Progenitor cell of endocrine pancreas (in vitro differentiated cells): ENCODE measurements around the gene PDP2. TPM values are rescaled to one million over a fixed set of nuclear protein-coding genes. Genes with fewer than 3 reads are reported as not detected.

ENCODE experiments used
- DNase-seq: peaks from one replicate; pipeline ENCODE4 v3.0.0; 2021; ENCODE audit warnings: low spot score; ENCODE audit not compliant: unreplicated experiment
- H3K27ac Mint-ChIP-seq: 2 replicates; pipeline ENCODE4 v1.8.0; 2021; ENCODE audit warnings: mild to moderate bottlenecking, moderate library complexity, mixed read lengths
- H3K27me3 Mint-ChIP-seq: 2 replicates; pipeline ENCODE4 v1.8.0; 2021; ENCODE audit warnings: mixed read lengths
- H3K36me3 Mint-ChIP-seq: 2 replicates; pipeline ENCODE4 v1.8.0; 2022; ENCODE audit warnings: mixed read lengths; ENCODE audit not compliant: insufficient read depth
- H3K4me1 Mint-ChIP-seq: 2 replicates; pipeline ENCODE4 v1.8.0; 2021; ENCODE audit warnings: low read depth, mixed read lengths
- H3K4me3 Mint-ChIP-seq: 2 replicates; pipeline ENCODE4 v1.8.0; 2021; ENCODE audit warnings: low read depth, mild to moderate bottlenecking, moderate library complexity, mixed read lengths
- H3K9me3 Mint-ChIP-seq: 2 replicates; pipeline ENCODE4 v1.8.0; 2021; ENCODE audit warnings: low read depth, mixed read lengths
- CTCF ChIP-seq: fragments of 200-600 bp; sonication (generic); IDR thresholded peaks from one replicate; pipeline ENCODE4 v1.5.0; 2021; ENCODE audit warnings: antibody characterized with exemption, mild to moderate bottlenecking; ENCODE audit not compliant: unreplicated experiment
- total RNA-seq: library from RNA; stranded (reverse); gene quantifications from 2 replicates; pipeline ENCODE4 v1.2.1, GENCODE V29; 2021

The PDP2 gene
- total RNA-seq, 1 donor from 2014 or later = 17.0 TPM

DNA sequence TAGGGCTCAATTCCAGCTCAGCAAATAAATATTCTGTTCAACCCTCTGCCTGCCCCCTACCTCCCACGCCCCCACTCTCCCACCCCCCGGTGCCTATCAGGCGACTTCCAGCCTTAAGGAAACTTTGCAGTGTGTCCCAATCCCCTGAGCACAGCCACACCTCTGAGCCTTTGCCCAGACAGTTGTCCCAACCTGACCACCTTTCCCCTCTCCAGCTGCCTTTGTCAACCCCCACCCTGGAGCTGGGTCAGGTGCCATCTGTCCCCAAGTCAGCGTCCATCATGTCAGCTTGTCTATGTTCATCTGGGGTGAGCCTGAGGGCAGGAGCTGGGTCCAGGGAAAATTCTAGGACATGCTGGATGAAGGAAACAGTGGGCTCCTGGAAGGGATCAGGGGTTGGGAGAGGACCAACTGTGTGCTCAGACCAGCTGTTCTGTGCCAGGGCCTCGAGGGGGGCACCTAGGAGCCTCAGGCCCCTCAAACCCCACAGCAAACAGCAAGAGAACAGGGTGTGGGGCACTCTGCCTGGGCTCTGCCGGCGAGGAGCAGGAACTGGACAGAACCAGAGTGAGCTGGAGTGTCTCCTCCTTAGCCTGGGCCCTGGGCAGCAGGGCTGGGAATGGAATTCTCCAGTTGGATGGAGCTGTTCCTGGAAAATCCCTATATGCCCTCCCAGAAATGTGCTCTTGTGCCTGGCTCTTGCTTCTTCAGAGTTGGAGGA is 20.6 kb downstream of the PDP2 start:
- Mint-ChIP-seq H3K4me3 (no peak overlapping the region), H3K4me1 (peaks cover 20% of the 10 kb centered on the region), H3K9me3 (no peaks in the 10 kb centered on the region), H3K27me3 (no peaks in the 10 kb centered on the region), H3K27ac (no peak overlapping the region), H3K36me3 (no peaks in the 10 kb centered on the region)
- DNase-seq = no peak
- no peak for TF ChIP-seq CTCF

DNA sequence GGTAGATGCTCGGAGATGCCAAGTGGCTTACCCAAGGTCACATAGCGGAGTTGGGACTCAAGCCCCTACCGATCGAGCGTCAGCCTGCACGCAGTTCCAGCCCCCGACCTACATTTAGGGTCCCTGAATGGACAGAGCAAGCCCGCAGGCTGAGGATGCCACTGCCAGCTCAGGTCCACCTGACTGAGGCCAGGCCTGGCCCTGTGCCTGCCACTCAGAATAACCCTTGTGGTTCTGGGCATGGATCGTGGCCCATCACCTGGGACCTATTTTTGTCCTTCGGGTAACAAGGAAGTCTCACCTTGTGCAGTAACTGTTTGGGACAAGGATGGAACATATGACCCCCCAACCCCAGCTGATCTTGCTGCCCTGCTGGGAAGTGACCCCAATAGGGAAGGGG is 21.3 kb downstream of the PDP2 start:
- Mint-ChIP-seq H3K36me3 (no peaks in the 10 kb centered on the region), H3K4me1 (peaks cover 21% of the 10 kb centered on the region), H3K4me3 (no peak overlapping the region), H3K27me3 (no peaks in the 10 kb centered on the region), H3K27ac (no peak overlapping the region), H3K9me3 (no peaks in the 10 kb centered on the region)
- no peak for TF ChIP-seq CTCF
- DNase-seq = no peak

DNA sequence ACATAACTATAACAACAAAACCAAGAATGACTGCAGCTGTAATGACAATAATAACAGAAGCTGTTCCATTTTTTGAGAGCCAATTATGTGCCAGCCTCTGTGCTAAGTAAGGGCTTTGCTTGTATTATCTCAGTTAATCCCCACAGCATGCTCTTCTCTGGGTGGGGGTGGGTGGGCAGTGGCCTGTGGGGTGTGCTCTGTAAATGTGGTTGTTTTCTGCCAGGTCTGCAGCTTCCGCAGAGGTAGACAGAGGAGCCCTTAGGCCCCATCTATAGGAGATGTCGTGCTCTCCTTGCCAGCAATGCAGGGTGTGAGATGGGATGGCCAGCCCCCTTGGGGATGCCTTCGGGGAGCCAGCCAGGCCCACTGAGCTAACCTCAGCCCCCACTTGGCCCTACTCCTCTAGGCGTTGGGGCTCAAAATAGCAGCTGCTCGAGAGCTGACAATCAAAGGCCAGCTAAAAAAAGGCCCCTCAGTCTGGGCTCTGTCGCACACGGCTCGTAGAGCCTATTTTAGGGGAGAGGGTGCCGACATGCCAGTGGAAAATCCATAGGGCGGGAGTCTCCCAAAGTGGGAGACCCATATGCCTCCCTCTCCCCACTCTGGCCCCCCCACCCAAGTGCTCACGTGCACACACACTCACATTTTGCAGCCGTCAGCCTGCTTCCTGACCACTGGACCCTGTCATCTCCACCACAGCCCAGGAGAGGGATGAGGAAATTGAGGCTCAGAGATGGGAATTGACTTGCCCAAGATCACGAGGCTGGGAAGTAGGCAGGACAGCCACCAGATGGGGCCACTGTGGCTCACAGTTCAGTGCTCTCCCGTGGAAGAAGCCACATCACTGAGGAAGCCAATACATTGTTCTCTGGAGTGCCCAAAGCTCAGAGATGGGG is 22.6 kb downstream of the PDP2 start:
- Mint-ChIP-seq H3K9me3 (no peaks in the 10 kb centered on the region), H3K27ac (no peak overlapping the region), H3K4me3 (no peak overlapping the region), H3K27me3 (peaks cover 3% of the 10 kb centered on the region), H3K4me1 (peaks cover 17% of the 10 kb centered on the region), H3K36me3 (no peaks in the 10 kb centered on the region)
- no peak for TF ChIP-seq CTCF
- DNase-seq = no peak

- TF ChIP-seq CTCF = no peak
- no peaks in the 10 kb centered on the region for H3K36me3 Mint-ChIP-seq
- no peaks in the 10 kb centered on the region for H3K9me3 Mint-ChIP-seq
- H3K4me3 Mint-ChIP-seq = no peak overlapping the region
- H3K27ac Mint-ChIP-seq = no peak overlapping the region
- H3K27me3 Mint-ChIP-seq = peaks cover 8% of the 10 kb centered on the region
- peaks cover 17% of the 10 kb centered on the region for H3K4me1 Mint-ChIP-seq
- DNase-seq = no peak
Measured at GRCh38 chr16:66903544-66904427, 23.5 kb downstream of the PDP2 start.

DNA sequence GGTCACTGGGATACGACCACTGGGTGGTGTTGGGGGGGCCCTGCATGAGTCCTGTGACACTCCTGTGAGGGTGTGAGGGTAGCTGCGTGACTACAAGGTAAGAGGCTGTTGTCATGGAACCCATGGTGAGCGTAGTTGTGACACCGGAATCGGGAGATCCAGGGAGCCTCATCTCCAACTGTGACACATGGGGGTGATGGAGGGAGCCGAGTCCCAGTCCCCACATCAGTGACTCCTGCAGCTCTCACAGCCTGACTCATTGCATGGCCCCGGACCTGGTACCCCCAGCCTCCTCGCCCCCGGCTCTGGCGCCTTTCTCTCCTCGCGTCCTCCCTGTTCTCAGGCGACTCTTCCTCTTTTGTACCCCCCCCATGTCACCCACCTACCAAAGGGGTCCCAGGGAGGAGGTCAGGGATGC is 24.1 kb downstream of the PDP2 start:
- H3K4me1 Mint-ChIP-seq = peaks cover 17% of the 10 kb centered on the region
- H3K36me3 Mint-ChIP-seq = no peaks in the 10 kb centered on the region
- DNase-seq = no peak
- H3K27ac Mint-ChIP-seq = no peak overlapping the region
- no peak for TF ChIP-seq CTCF
- H3K4me3 Mint-ChIP-seq = no peak overlapping the region
- H3K27me3 Mint-ChIP-seq = peaks cover 8% of the 10 kb centered on the region
- H3K9me3 Mint-ChIP-seq = no peaks in the 10 kb centered on the region
